Heart left ventricle (tissue), 16 donors: Measurements from ENCODE around the gene KCTD19. TPM values are rescaled to one million over a fixed set of nuclear protein-coding genes. Genes with fewer than 3 reads are reported as not detected.
A peak's percentile ranks its signal among the peaks of the same experiment; 100 is the strongest.

Source experiments
- ATAC-seq, 4 donors: fragments of 200-7000 bp; cut with Tn5 transposase; one replicate each; pipeline ENCODE4 v1.9.1; 2020 to 2022; ENCODE audit warnings: moderate library complexity in 4 of 4, mild to moderate bottlenecking in 3 of 4, moderate number of reproducible peaks in 1 of 4
- DNase-seq, 5 donors: peaks; one replicate each; pipeline ENCODE4 v3.0.0-alpha.2; 2020
- H3K27ac ChIP-seq, 12 donors: fragments of 200-600 bp; sonication (generic) in 4 of 12; one replicate each; pipeline versions ENCODE4 v1.5.0 to v1.8.0; 2016 to 2022; ENCODE audit warnings: mild to moderate bottlenecking in 2 of 12
- H3K27me3 ChIP-seq, 9 donors: fragments of 200-600 bp; sonication (generic) in 2 of 9; one replicate each; pipeline versions ENCODE4 v1.5.1 to v1.8.0; 2016 to 2022; ENCODE audit warnings: mild to moderate bottlenecking in 3 of 9
- H3K36me3 ChIP-seq, 9 donors: fragments of 200-600 bp; sonication (generic) in 2 of 9; one replicate each; pipeline versions ENCODE4 v1.5.0 to v1.8.0; 2018 to 2022; ENCODE audit warnings: mild to moderate bottlenecking in 2 of 9
- H3K4me1 ChIP-seq, 12 donors: fragments of 200-600 bp; sonication (generic) in 4 of 12; one replicate each; pipeline versions ENCODE4 v1.5.0 to v1.8.0; 2016 to 2022; ENCODE audit warnings: mild to moderate bottlenecking in 3 of 12
- H3K4me3 ChIP-seq, 12 donors: fragments of 200-600 bp; sonication (generic) in 4 of 12; one replicate each; pipeline versions ENCODE4 v1.5.0 to v1.8.0; 2017 to 2022; ENCODE audit warnings: mild to moderate bottlenecking in 9 of 12, moderate library complexity in 4 of 12
- H3K9me3 ChIP-seq, 12 donors: fragments of 200-600 bp; sonication (generic) in 4 of 12; one replicate each; pipeline versions ENCODE4 v1.5.0 to v1.8.0; 2016 to 2022; ENCODE audit warnings: mild to moderate bottlenecking in 1 of 12
- POLR2A ChIP-seq, 2 donors: fragments of 450-650 bp; IDR thresholded peaks; one replicate each; pipeline ENCODE4 v1.6.1; 2017; ENCODE audit warnings: antibody characterized with exemption in 2 of 2, mild to moderate bottlenecking in 2 of 2, moderate library complexity in 2 of 2
- WGBS, 4 donors: extraction: QIAGEN DNeasy Blood & Tissue Kit in 2 of 4; methylation state at CpG; one replicate each; pipeline versions ENCODE4 v1.1.5 to v1.1.7; 2013 to 2018; 5-methylcytosine and 5-hydroxymethylcytosine counted together
- intact Hi-C, 10 donors: fragments of 100-400 bp; cut with DNase I; formaldehyde crosslinking; loops; one replicate each; pipeline versions ENCODE4 v1.11.1 to v1.14.2; 2022
- polyA plus RNA-seq, 2 donors: library from polyadenylated mRNA; stranded (reverse); fragments of 200-250 nt; gene quantifications; one replicate each; pipeline ENCODE4 v1.2.3, GENCODE V29; 2013
- total RNA-seq, 9 donors: library from RNA; depleted of rRNA in 2 of 9; stranded (reverse); fragments of >200 nt in 2 of 9; fragmentation: NEBNext Ultra II Directional in 3 of 9; extraction: Animal tissue kit (Norgen Biotek cat#: 25700) in 3 of 9; gene quantifications; one replicate each; pipeline versions ENCODE4 v1.1.0 to v1.2.4, GENCODE V29; 2016 to 2023
- TF ChIP-seq, protein P1 (sequence below), 12 donors: fragments of 200-600 bp; sonication (generic) in 4 of 12; IDR thresholded peaks; one replicate each; pipeline versions ENCODE4 v1.5.0 to v1.8.0; 2018 to 2022; ENCODE audit warnings: antibody characterized with exemption in 12 of 12, mild to moderate bottlenecking in 5 of 12
- donor health status: ischemic (EF 13 %, LVEDD 7.1; RV severe dilation, severe dysfunction).
- donor health status: healthy with polysubstance abuse.
- donor health status: DM: no; HTN: yes; CAD: no.
- donor health status: DM: no; HTN: no; CAD: no.
- donor health status: ischemic (EF 25% LVEDD 6.9; RV normal size, moderate dysfunction).
- donor health status: ischemic (EF 25% LVEDD 5.7; RV mildly dilated, moderate dysfunction).
- donor health status: healthy.
- donor health status: DM: yes; HTN: yes; CAD: no.
- donor health status: ischemic (EF 35%, LVEDD 5.7; RV mildly dilated, moderate dysfunction).
- donor health status: nonischemic (EF 11% LVEDD 7.7; RV severe dilation, severe dysfunction).
- donor health status: DM: yes; HTN: yes; CAD: no.
- donor health status: PGD.
- donor health status: ischemic (EF 29% LVEDD 5.4; RV normal size, mild dysfunction).
- donor health status: nonischemic (EF 23%, LVEDD 6.1; RV moderate dilation, normal function).

KCTD19 gene
- total and polyA plus RNA-seq, 11 donors = 0.19 to 0.29 TPM; not detected in 9

DNA sequence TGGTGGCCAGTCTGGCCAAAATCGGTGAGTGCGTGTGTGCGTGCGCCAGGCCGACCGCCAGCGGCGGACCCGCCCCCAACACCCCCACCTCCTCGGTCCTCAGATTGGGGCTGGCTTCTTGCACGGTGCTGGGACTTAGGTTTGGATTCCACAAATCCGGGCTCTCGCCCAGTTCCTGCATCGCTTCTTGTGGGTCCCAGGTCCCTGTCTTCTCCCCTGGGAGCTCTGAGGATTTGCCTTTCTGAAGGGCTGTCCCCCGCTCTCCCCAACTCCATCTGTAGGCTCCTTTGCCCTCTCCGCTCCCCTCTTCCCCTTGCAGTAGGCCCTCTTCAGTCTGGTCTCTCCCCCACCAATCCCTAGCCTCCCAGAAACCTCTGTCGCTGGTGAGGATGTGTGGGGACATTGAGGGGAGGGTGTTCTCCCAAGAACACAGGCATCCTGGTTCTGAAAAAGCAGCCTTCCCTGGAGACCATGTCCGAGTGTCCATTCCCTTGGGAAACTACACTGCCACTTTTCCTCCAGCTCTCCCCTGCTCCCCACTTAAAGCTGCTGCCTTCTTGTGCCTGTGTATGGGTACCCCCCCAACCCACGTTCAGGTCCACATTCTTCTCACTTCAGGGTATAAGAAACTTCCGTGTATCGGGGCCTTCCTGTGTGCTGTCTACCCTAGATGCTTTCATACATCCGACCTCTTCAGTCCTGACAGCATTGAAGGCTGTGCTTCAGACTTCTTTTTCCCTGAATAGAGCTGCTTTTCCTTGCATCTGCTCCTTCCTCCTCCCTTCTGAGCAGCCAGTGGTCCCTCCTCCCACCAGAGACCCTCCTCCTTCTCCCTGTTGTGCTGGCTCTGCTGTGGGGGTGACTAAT is 77.1 kb downstream of the KCTD19 start:
- intact Hi-C loops = loop anchor here in 2 of 10 donors (5.0 kb wide), 2 partner anchors 57 to 77 kb away; partner anchors contain the start of genes NOL3 (in 2 of the 2), E2F4 (in 1 of the 2) and EXOC3L1 (in 1 of the 2)
- Histone ChIP-seq H3K27me3 (peaks cover 0 to 10% (median 0%) of the 10 kb centered on the region in 9 donors), H3K27ac (peak overlapping the region in 3 of 12 donors; percentile 21 to 99 (median 25)), H3K9me3 (no peaks in the 10 kb centered on the region), H3K4me1 (peaks cover 9 to 50% (median 32%) of the 10 kb centered on the region in 12 donors), H3K4me3 (peak overlapping the region; percentile 34 to 94 (median 82)), H3K36me3 (no peaks in the 10 kb centered on the region)
- TF ChIP-seq, protein P1, sequence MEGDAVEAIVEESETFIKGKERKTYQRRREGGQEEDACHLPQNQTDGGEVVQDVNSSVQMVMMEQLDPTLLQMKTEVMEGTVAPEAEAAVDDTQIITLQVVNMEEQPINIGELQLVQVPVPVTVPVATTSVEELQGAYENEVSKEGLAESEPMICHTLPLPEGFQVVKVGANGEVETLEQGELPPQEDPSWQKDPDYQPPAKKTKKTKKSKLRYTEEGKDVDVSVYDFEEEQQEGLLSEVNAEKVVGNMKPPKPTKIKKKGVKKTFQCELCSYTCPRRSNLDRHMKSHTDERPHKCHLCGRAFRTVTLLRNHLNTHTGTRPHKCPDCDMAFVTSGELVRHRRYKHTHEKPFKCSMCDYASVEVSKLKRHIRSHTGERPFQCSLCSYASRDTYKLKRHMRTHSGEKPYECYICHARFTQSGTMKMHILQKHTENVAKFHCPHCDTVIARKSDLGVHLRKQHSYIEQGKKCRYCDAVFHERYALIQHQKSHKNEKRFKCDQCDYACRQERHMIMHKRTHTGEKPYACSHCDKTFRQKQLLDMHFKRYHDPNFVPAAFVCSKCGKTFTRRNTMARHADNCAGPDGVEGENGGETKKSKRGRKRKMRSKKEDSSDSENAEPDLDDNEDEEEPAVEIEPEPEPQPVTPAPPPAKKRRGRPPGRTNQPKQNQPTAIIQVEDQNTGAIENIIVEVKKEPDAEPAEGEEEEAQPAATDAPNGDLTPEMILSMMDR (IDR thresholded peaks at IDR 0.05) = no peak
- no peak for TF ChIP-seq POLR2A (IDR thresholded peaks at IDR 0.05)
- ATAC-seq (no peak), DNase-seq (peak in 1 of 5 donors; percentile 29)
- 19 to 31% (median 21%) methylated on average over 16 to 22 of the region's 22 CpGs for WGBS, 4 donors

DNA sequence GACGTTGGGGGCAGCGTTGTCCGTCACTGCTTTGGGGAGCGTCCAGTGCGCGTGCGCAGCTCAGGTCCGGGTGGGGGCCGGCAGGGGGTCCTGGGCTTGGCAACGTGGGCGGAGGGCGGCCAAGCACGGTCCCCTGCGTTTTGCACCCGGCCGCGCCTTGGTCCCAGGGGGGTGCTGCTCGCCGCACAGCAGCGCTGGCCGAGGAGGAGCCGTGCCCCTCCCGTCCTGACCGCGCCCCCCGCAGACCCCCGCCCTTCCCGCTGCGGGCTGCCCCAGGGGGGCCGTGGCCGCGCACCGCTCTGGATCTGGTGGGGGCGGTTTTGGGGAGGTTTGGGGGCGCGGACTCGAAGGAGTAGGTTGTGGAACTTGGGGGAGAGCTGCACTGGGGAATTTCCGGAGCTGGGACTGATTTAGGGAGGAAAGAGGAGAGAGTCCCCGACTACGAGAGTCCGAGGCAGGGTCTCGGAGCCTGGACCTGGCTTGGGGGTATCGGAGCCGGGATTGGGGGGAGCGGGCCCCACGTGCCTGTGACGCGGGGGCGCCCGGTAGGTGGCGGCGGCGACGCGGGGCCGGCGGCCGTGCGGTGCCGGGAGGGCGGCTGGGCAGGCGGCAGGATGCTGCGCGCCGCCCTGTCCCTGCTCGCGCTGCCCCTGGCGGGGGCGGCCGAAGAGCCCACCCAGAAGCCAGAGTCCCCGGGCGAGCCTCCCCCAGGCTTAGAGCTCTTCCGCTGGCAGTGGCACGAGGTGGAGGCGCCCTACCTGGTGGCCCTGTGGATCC is 78.0 kb downstream of the KCTD19 start, which contains the start of gene SLC9A5:
SLC9A5 (plus strand) TSS at position 579 of the 777 bp plus-strand sequence; CDS start at position 615, 36 bp downstream.
- WGBS, 4 donors = 0 to 3% (median 1%) methylated on average over 8 to 75 of the region's 75 CpGs
- intact Hi-C loops = loop anchor here in 2 of 10 donors (5.0 kb wide), 2 partner anchors 56 to 76 kb away; partner anchors contain the start of genes NOL3 (in 2 of the 2), E2F4 (in 1 of the 2) and EXOC3L1 (in 1 of the 2)
- DNase-seq (peak in 4 of 5 donors; percentile 45 to 71 (median 48)), ATAC-seq (no peak)
- Histone ChIP-seq H3K36me3 (no peaks in the 10 kb centered on the region), H3K27ac (peak within 1 kb of the TSS in 9 of 12 donors; percentile 42 to 99 (median 93)), H3K9me3 (no peaks in the 10 kb centered on the region), H3K4me3 (peak within 1 kb of the TSS; percentile 34 to 94 (median 82)), H3K27me3 (peaks cover 0 to 10% (median 0%) of the 10 kb centered on the region in 9 donors), H3K4me1 (peaks cover 18 to 58% (median 40%) of the 10 kb centered on the region in 12 donors)
- TF ChIP-seq, protein P1 (IDR thresholded peaks at IDR 0.05) = peak in 7 of 12 donors; percentile 14 to 45 (median 29)
- peak in 1 of 2 donors; percentile 21 for TF ChIP-seq POLR2A (IDR thresholded peaks at IDR 0.05)

DNA sequence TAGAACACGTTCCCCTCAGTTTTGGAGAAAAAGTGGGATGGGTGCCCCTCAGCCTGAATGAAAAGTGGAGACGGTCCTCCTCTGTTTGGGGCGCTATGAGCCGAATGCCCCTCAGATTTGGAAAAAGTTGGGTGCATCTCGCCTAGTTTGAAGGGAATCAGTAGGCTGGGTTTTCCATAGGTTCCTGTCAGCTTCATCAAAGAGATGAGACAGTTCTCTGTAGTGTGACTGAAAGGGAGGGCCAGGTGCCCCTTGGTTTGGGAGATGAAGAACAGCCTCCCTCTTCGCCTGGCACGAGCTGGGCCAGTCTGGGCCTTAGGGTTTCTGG is 78.5 kb downstream of the KCTD19 start:
- ATAC-seq (no peak), DNase-seq (no peak)
- WGBS, 4 donors = 5 to 14% (median 7%) methylated on average over 5 to 7 of the region's 7 CpGs
- Histone ChIP-seq H3K4me1 (peaks cover 20 to 64% (median 46%) of the 10 kb centered on the region in 12 donors), H3K27me3 (peaks cover 0 to 10% (median 0%) of the 10 kb centered on the region in 9 donors), H3K4me3 (peak overlapping the region; percentile 34 to 94 (median 82)), H3K36me3 (no peaks in the 10 kb centered on the region), H3K27ac (peak overlapping the region in 7 of 12 donors; percentile 42 to 99 (median 95)), H3K9me3 (no peaks in the 10 kb centered on the region)
- intact Hi-C loops = loop anchor here in 2 of 10 donors (5.0 kb wide), 2 partner anchors 56 to 76 kb away; partner anchors contain the start of genes NOL3 (in 2 of the 2), E2F4 (in 1 of the 2) and EXOC3L1 (in 1 of the 2)
- TF ChIP-seq POLR2A (IDR thresholded peaks at IDR 0.05) = no peak
- TF ChIP-seq, protein P1 (IDR thresholded peaks at IDR 0.05) = no peak
